H9 (cell line): ENCODE measurements around the gene RUNX1. TPM values are rescaled to one million over a fixed set of nuclear protein-coding genes. Genes with fewer than 3 reads are reported as not detected.

Source experiments
- DNase-seq: peaks from one replicate; pipeline ENCODE4 v3.0.0-alpha.2; 2017
- H2AFZ ChIP-seq: one replicate; pipeline ENCODE4 v1.6.1; 2013; ENCODE audit warnings: mild to moderate bottlenecking, low read length, control low read depth, moderate library complexity
- H2AK5ac ChIP-seq: 2 replicates; pipeline ENCODE4 v1.6.1; 2013; ENCODE audit warnings: low read length, control low read depth, mixed read lengths; ENCODE audit not compliant: insufficient read length
- H2BK120ac ChIP-seq: one replicate; pipeline ENCODE4 v1.6.1; 2013; ENCODE audit warnings: low read depth, mild to moderate bottlenecking, low read length, control low read depth, inconsistent platforms; ENCODE audit not compliant: poor library complexity, severe bottlenecking
- H2BK12ac ChIP-seq: 2 replicates; pipeline ENCODE4 v1.6.1; 2013; ENCODE audit warnings: low read length, control low read depth, mixed read lengths, low read depth; ENCODE audit not compliant: insufficient read length
- H2BK15ac ChIP-seq: 2 replicates; pipeline ENCODE4 v1.6.1; 2013; ENCODE audit warnings: low read depth, low read length, control low read depth
- H2BK20ac ChIP-seq: one replicate; pipeline ENCODE4 v1.6.1; 2013; ENCODE audit warnings: low read depth, mild to moderate bottlenecking, low read length, control low read depth, inconsistent platforms; ENCODE audit not compliant: poor library complexity, severe bottlenecking
- H2BK5ac ChIP-seq: 2 replicates; pipeline ENCODE4 v1.6.1; 2013; ENCODE audit warnings: low read length, control low read depth, mixed read lengths; ENCODE audit not compliant: insufficient read length
- H3K14ac ChIP-seq: 2 replicates; pipeline ENCODE4 v1.6.1; 2013; ENCODE audit warnings: low read length, control low read depth; ENCODE audit not compliant: insufficient read depth
- H3K18ac ChIP-seq: 2 replicates; pipeline ENCODE4 v1.6.1; 2013; ENCODE audit warnings: low read depth, mild to moderate bottlenecking, mixed read lengths, low read length, control low read depth; ENCODE audit not compliant: insufficient read length
- H3K23ac ChIP-seq: 2 replicates; pipeline ENCODE4 v1.6.1; 2013; ENCODE audit warnings: low read length, control low read depth, mixed read lengths, low read depth; ENCODE audit not compliant: insufficient read length
- H3K23me2 ChIP-seq: 2 replicates; pipeline ENCODE4 v1.6.1; 2013; ENCODE audit warnings: low read depth, mild to moderate bottlenecking, mixed read lengths, low read length, control low read depth; ENCODE audit not compliant: insufficient read length, poor library complexity, severe bottlenecking
- H3K27ac ChIP-seq: 2 replicates; pipeline ENCODE4 v1.5.1; 2013; ENCODE audit warnings: low read length, control low read depth, mixed read lengths, low read depth; ENCODE audit not compliant: insufficient read length
- H3K27me3 ChIP-seq: 2 replicates; pipeline ENCODE4 v1.6.1; 2013; ENCODE audit warnings: low read length, control low read depth, inconsistent platforms; ENCODE audit not compliant: insufficient read depth
- H3K4ac ChIP-seq: 2 replicates; pipeline ENCODE4 v1.6.1; 2013; ENCODE audit warnings: low read depth, mild to moderate bottlenecking, control low read depth, inconsistent platforms, low read length, moderate library complexity
- H3K4me1 ChIP-seq: 2 replicates; pipeline ENCODE4 v1.6.1; 2013; ENCODE audit warnings: low read length, control low read depth, inconsistent platforms; ENCODE audit not compliant: insufficient read depth
- H3K4me2 ChIP-seq: 2 replicates; pipeline ENCODE4 v1.6.1; 2013; ENCODE audit warnings: low read length, control low read depth, mixed read lengths; ENCODE audit not compliant: insufficient read length, insufficient read depth
- H3K56ac ChIP-seq: 2 replicates; pipeline ENCODE4 v1.6.1; 2013; ENCODE audit warnings: low read depth, mild to moderate bottlenecking, mixed read lengths, low read length, control low read depth; ENCODE audit not compliant: insufficient read length
- H3K79me1 ChIP-seq: 2 replicates; pipeline ENCODE4 v1.6.1; 2013; ENCODE audit warnings: low read depth, mild to moderate bottlenecking, moderate library complexity, low read length, control low read depth, inconsistent platforms; ENCODE audit not compliant: insufficient read depth, poor library complexity, severe bottlenecking
- H3K79me2 ChIP-seq: 2 replicates; pipeline ENCODE4 v1.6.1; 2013; ENCODE audit warnings: low read length, control low read depth, inconsistent platforms; ENCODE audit not compliant: insufficient read depth
- H3K9ac ChIP-seq: 2 replicates; pipeline ENCODE4 v1.6.1; 2013; ENCODE audit warnings: low read length, control low read depth, mixed read lengths; ENCODE audit not compliant: insufficient read length; ENCODE audit errors: extremely low read depth
- H3K9me3 ChIP-seq: one replicate; pipeline ENCODE4 v1.6.1; 2013; ENCODE audit warnings: low read depth, low read length, inconsistent platforms; ENCODE audit not compliant: control insufficient read depth
- H3T11ph ChIP-seq: one replicate; pipeline ENCODE4 v1.6.1; 2013; ENCODE audit warnings: mild to moderate bottlenecking, low read length, control low read depth, inconsistent platforms
- H4K20me1 ChIP-seq: one replicate; pipeline ENCODE4 v1.6.1; 2013; ENCODE audit not compliant: control insufficient read depth, insufficient read length, insufficient read depth
- H4K5ac ChIP-seq: 2 replicates; pipeline ENCODE4 v1.6.1; 2013; ENCODE audit warnings: low read depth, mild to moderate bottlenecking, mixed read lengths, low read length, control low read depth; ENCODE audit not compliant: insufficient read length
- H4K8ac ChIP-seq: replicated peaks from 2 replicates; pipeline ENCODE4 v1.6.1; 2013; ENCODE audit warnings: low read length, control low read depth, mixed read lengths, low read depth; ENCODE audit not compliant: insufficient read length
- H4K91ac ChIP-seq: 2 replicates; pipeline ENCODE4 v1.6.1; 2013; ENCODE audit warnings: low read depth, mild to moderate bottlenecking, moderate library complexity, mixed read lengths, low read length, control low read depth; ENCODE audit not compliant: insufficient read length
- H3K27ac Mint-ChIP-seq, 3 experiments: 2 replicates in 2 of 3; 3 replicates in 1 of 3; pipeline ENCODE4 v1.8.0; 2020 to 2021; ENCODE audit warnings: mixed read lengths in 3 of 3, mild to moderate bottlenecking in 1 of 3, moderate library complexity in 1 of 3
- H3K27me3 Mint-ChIP-seq: 2 replicates; pipeline ENCODE4 v1.8.0; 2021; ENCODE audit warnings: low read depth, mild to moderate bottlenecking, moderate library complexity, mixed read lengths
- H3K36me3 Mint-ChIP-seq, 3 experiments: 2 replicates in 2 of 3; 3 replicates in 1 of 3; pipeline ENCODE4 v1.8.0; 2020 to 2021; ENCODE audit warnings: low read depth in 3 of 3, mixed read lengths in 3 of 3; ENCODE audit not compliant: insufficient read depth in 1 of 3
- H3K4me1 Mint-ChIP-seq, 2 experiments: 2 replicates each; pipeline ENCODE4 v1.8.0; 2020; ENCODE audit warnings: mixed read lengths in 2 of 2
- H3K4me3 Mint-ChIP-seq, 2 experiments: 2 replicates in 1 of 2; 3 replicates in 1 of 2; pipeline ENCODE4 v1.8.0; 2020 to 2021; ENCODE audit warnings: mild to moderate bottlenecking in 2 of 2, mixed read lengths in 2 of 2, moderate library complexity in 1 of 2
- H3K9me3 Mint-ChIP-seq, 2 experiments: 2 replicates in 1 of 2; 3 replicates in 1 of 2; pipeline ENCODE4 v1.8.0; 2020; ENCODE audit warnings: mild to moderate bottlenecking in 2 of 2, mixed read lengths in 2 of 2, moderate library complexity in 1 of 2
- CTCF ChIP-seq: fragments of 200-600 bp; sonication (generic); conservative IDR thresholded peaks from 3 replicates; pipeline ENCODE4 v1.8.0; 2021; ENCODE audit warnings: antibody characterized with exemption, mild to moderate bottlenecking
- WGBS: extraction: QIAGEN DNeasy Blood & Tissue Kit; methylation state at CpG from one replicate; pipeline ENCODE4 v1.1.7; 2013; ENCODE audit warnings: missing lambda C conversion rate, low lambda C conversion rate, mixed read lengths; ENCODE audit not compliant: insufficient read length; ENCODE audit errors: extremely low coverage; 5-methylcytosine and 5-hydroxymethylcytosine counted together
- total RNA-seq: library from RNA; stranded (reverse); gene quantifications from 2 replicates; pipeline ENCODE4 v1.2.1, GENCODE V29; 2021

The RUNX1 gene
- total RNA-seq, 1 experiment from 2014 or later, result 0.72 TPM

- H3K9me3 Mint-ChIP-seq, result peaks cover 11 to 19% of the 10 kb centered on the region in 2 experiments
- no peak overlapping the region for H2AFZ ChIP-seq
- H3K27ac Mint-ChIP-seq, result no peak overlapping the region
- no peaks in the 10 kb centered on the region for H3K79me2 ChIP-seq
- H2AK5ac ChIP-seq, result no peak overlapping the region
- H4K5ac ChIP-seq, result no peak overlapping the region
- H3K14ac ChIP-seq, result no peak overlapping the region
- H2BK5ac ChIP-seq, result no peak overlapping the region
- H3K4me2 ChIP-seq, result no peak overlapping the region
- H3K79me1 ChIP-seq, result no peaks in the 10 kb centered on the region
- no CpG with 5 or more reads among the region's 7 CpGs for WGBS
- TF ChIP-seq CTCF, result no peak
- DNase-seq, result no peak
- H3K4ac ChIP-seq, result no peak overlapping the region
- H3K36me3 Mint-ChIP-seq, result peaks cover 0 to 16% (median 7%) of the 10 kb centered on the region in 3 experiments; a peak in 4 of 7 replicates
- H3K56ac ChIP-seq, result no peak overlapping the region
- H3K4me1 Mint-ChIP-seq, result peaks cover 28 to 36% of the 10 kb centered on the region in 2 experiments
- no peaks in the 10 kb centered on the region for H3K23me2 ChIP-seq
- no peak overlapping the region for H2BK15ac ChIP-seq
- H3K27me3 ChIP-seq, result no peaks in the 10 kb centered on the region
- H2BK20ac ChIP-seq, result no peak overlapping the region
- no peak overlapping the region for H4K8ac ChIP-seq
- H2BK120ac ChIP-seq, result no peak overlapping the region
- no peak overlapping the region for H3K9ac ChIP-seq
- H3T11ph ChIP-seq, result no peak overlapping the region
- H3K18ac ChIP-seq, result no peak overlapping the region
- no peaks in the 10 kb centered on the region for H3K4me1 ChIP-seq
- H2BK12ac ChIP-seq, result no peak overlapping the region
- H4K20me1 ChIP-seq, result no peaks in the 10 kb centered on the region
- H4K91ac ChIP-seq, result no peak overlapping the region
- no peak overlapping the region for H3K27ac ChIP-seq
- no peaks in the 10 kb centered on the region for H3K9me3 ChIP-seq
- H3K27me3 Mint-ChIP-seq, result peaks cover 9% of the 10 kb centered on the region; the same call in 1 of the 2 replicates
- no peak overlapping the region for H3K4me3 Mint-ChIP-seq
- H3K23ac ChIP-seq, result no peak overlapping the region
These were observed 227.4 kb downstream of the RUNX1 start for GRCh38 chr21:34821717-34822116.
